Measurements from ENCODE around the gene APMAP. TPM values are rescaled to one million over a fixed set of nuclear protein-coding genes. Genes with fewer than 3 reads are reported as not detected.

Gene APMAP
- total and polyA plus RNA-seq, 4 donors: 40.8 to 87.0 (median 62.9) TPM

DNA sequence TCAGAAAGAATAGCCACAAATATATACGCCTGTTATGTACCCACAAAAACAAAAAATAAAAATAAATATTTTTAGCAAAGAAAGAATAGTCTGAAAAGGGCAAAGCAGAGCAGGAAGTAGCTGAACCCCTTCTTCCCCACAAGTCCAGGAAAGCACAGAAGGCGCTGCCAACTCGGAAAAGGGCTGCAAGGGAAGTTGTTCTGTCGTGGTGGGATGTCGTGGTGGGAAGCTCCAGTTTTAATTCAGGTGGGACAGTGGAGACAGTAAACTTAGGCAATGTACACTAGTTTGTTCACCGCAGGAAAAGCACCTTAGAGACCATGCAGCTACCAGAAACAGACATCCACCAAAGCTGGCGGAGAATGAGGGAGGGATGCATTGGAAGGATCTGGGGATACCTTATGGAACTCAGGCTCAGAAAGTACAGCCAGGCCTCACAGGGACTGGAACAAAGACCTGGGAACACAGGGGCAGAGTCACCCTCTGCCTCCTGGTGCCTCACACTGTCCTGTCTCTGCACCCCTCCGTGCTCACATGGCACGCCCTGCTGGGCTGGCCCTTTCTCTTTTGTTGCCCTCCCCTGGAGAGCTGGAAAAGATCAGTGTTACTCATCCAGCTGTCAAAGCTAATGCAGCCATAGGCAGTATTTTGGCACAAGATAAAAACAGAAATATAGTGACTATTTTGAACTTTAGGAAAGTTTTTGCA, 3.3 kb upstream of the APMAP start:
- DNase-seq (no peak), ATAC-seq (ENCODE audit: insufficient read depth, low FRiP score) (no peak)
- no peaks in the 10 kb centered on the region for H3K27me3 ChIP-seq (ENCODE audit: control insufficient read depth in 3 of 3, insufficient read depth in 3 of 3, low read length in 2 of 3)
- TF ChIP-seq, protein P1, sequence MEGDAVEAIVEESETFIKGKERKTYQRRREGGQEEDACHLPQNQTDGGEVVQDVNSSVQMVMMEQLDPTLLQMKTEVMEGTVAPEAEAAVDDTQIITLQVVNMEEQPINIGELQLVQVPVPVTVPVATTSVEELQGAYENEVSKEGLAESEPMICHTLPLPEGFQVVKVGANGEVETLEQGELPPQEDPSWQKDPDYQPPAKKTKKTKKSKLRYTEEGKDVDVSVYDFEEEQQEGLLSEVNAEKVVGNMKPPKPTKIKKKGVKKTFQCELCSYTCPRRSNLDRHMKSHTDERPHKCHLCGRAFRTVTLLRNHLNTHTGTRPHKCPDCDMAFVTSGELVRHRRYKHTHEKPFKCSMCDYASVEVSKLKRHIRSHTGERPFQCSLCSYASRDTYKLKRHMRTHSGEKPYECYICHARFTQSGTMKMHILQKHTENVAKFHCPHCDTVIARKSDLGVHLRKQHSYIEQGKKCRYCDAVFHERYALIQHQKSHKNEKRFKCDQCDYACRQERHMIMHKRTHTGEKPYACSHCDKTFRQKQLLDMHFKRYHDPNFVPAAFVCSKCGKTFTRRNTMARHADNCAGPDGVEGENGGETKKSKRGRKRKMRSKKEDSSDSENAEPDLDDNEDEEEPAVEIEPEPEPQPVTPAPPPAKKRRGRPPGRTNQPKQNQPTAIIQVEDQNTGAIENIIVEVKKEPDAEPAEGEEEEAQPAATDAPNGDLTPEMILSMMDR (IDR thresholded peaks at IDR 0.05; ENCODE audit: control extremely low read depth, extremely low read depth): no peak
- H3K9ac ChIP-seq (ENCODE audit: insufficient read depth in 1 of 2, low read length in 2 of 2): no peak overlapping the region
- 68 to 78% methylated on average over 9 of the region's 9 CpGs for WGBS, 2 donors
- peaks cover 6 to 20% (median 9%) of the 10 kb centered on the region in 5 donors for H3K4me1 ChIP-seq (ENCODE audit: control insufficient read depth in 5 of 5, insufficient read depth in 5 of 5, low read length in 5 of 5)
- peak overlapping the region in 1 of 2 donors; percentile 26 for H3K27ac ChIP-seq (ENCODE audit: low read depth in 1 of 2, low read length in 1 of 2)
- no peaks in the 10 kb centered on the region for H3K9me3 ChIP-seq (ENCODE audit: control insufficient read depth in 4 of 4, insufficient read depth in 3 of 4, low read length in 3 of 4)
- H3K36me3 ChIP-seq (ENCODE audit: control insufficient read depth in 4 of 4, insufficient read depth in 4 of 4, low read length in 4 of 4): no peaks in the 10 kb centered on the region
- no peak overlapping the region for H3K4me3 ChIP-seq

DNA sequence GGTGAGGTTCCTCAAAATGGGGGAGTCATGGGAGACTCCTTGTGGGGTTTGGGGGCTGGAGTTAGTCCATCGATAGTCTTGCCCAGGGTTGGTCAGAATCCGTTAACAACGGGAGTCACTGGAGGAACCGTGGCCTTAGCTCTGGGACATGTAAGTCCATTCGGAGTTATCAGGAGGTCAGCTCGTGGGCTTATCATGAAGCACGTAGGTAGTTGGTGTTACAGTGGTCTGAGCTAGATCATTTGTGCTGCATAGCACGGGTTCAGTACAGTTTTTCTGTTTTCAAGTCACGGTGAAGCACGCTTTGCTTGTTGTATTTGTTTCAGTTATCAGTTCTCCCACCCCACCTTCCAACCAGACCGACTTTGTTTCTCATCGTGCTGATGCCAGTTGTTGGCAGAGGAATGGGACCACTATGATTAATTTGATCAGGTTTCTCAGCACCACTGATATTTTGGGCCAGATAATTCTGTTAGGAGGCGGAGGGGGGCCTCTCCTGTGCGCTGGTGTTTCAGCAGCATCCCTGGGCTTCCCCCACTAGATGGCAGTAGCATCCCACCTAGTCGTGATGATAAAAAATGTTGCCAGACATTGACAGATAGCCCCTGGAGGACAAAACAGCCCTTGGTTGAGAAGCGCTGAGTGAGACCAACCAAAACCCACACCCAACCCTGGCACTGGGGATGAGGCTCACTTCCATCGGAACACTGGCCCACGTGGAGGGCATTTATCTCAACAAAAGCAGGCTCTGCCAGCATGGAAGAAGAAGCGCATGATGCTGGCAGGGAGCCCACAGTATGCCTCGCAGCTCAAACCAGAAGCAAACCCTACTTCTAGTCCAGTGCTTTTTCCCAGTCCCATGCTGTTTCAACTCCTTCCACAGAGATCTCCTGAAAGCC, 2.2 kb upstream of the APMAP start:
- Histone ChIP-seq H3K36me3 (ENCODE audit: control insufficient read depth in 4 of 4, insufficient read depth in 4 of 4, low read length in 4 of 4) (no peaks in the 10 kb centered on the region), H3K27me3 (ENCODE audit: control insufficient read depth in 3 of 3, insufficient read depth in 3 of 3, low read length in 2 of 3) (no peaks in the 10 kb centered on the region), H3K9me3 (ENCODE audit: control insufficient read depth in 4 of 4, insufficient read depth in 3 of 4, low read length in 3 of 4) (no peaks in the 10 kb centered on the region), H3K9ac (ENCODE audit: insufficient read depth in 1 of 2, low read length in 2 of 2) (no peak overlapping the region), H3K4me1 (ENCODE audit: control insufficient read depth in 5 of 5, insufficient read depth in 5 of 5, low read length in 5 of 5) (peaks cover 0 to 20% (median 6%) of the 10 kb centered on the region in 5 donors), H3K27ac (ENCODE audit: low read depth in 1 of 2, low read length in 1 of 2) (peak overlapping the region in 1 of 2 donors; percentile 30), H3K4me3 (no peak overlapping the region)
- WGBS, 2 donors: 38 to 45% methylated on average over 20 of the region's 20 CpGs
- TF ChIP-seq, protein P1 (IDR thresholded peaks at IDR 0.05; ENCODE audit: control extremely low read depth, extremely low read depth): peak; percentile 94
- ATAC-seq (ENCODE audit: insufficient read depth, low FRiP score): no peak
- peak; percentile 84 to 89 (median 86) for DNase-seq

DNA sequence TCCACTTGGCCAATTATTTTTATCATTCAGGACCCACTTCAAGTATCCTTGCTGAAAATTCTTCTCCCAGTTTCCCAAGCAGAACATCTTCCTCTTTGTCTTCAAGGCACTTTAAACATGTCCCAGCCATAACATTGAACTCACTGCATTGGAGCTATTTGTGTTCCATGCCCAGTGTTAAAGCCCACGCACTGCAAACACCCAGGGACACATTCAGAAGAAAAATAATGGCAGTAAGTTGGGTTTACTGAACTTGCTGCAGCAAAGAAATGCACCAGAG, 1.6 kb upstream of the APMAP start:
- no peak overlapping the region for H3K27ac ChIP-seq (ENCODE audit: low read depth in 1 of 2, low read length in 1 of 2)
- H3K4me1 ChIP-seq (ENCODE audit: control insufficient read depth in 5 of 5, insufficient read depth in 5 of 5, low read length in 5 of 5): peaks cover 0 to 20% (median 6%) of the 10 kb centered on the region in 5 donors
- H3K36me3 ChIP-seq (ENCODE audit: control insufficient read depth in 4 of 4, insufficient read depth in 4 of 4, low read length in 4 of 4): peaks cover 0 to 2% (median 0%) of the 10 kb centered on the region in 4 donors
- no peaks in the 10 kb centered on the region for H3K27me3 ChIP-seq (ENCODE audit: control insufficient read depth in 3 of 3, insufficient read depth in 3 of 3, low read length in 2 of 3)
- TF ChIP-seq, protein P1 (IDR thresholded peaks at IDR 0.05; ENCODE audit: control extremely low read depth, extremely low read depth): no peak
- H3K9me3 ChIP-seq (ENCODE audit: control insufficient read depth in 4 of 4, insufficient read depth in 3 of 4, low read length in 3 of 4): no peaks in the 10 kb centered on the region
- ATAC-seq (ENCODE audit: insufficient read depth, low FRiP score): no peak
- H3K9ac ChIP-seq (ENCODE audit: insufficient read depth in 1 of 2, low read length in 2 of 2): no peak overlapping the region
- WGBS, 2 donors: 84 to 97% methylated on average over 1 of the region's 1 CpG
- no peak overlapping the region for H3K4me3 ChIP-seq
- no peak for DNase-seq

Measured in lung (tissue), 12 donors.